ENCODE data around the gene TCFL5.

TCFL5 gene

DNA sequence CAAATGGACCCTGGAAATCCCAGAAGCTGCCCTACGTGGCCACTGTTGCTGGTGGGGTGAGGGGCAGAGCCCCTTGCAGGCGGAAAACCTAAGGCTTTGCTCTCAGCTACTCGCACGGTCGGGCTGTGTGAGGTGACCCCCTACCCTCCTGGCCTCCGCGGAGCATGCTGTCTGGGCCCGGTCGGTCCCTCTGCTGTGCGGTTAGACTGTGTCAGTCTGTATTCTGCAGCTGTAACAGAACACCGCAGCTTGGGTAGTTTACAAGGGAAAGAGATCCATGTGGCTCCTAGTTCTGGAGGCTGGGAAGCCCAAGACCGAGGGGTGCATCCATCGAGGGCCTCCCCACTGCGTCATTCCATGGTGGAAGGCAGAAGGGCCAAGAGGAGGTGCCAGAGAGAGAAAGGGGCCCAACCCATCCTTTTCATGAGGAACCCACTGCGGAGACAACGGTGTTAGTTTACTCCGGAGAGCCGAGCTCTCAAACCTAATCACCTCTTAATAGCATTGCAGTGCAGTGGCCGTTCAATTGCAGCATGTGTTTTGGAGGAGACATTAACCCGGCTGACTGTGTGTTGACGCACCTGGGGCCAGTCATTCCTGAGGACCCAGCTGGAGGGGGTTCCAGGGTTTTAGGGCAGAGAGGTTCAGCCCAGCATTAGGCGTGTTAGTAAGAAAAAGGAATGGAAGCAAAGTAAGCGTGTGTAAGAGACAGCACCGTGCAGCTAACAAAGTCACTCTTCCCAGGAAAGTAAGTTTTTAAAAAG, 26.5 kb downstream of the TCFL5 start:
- no peak for DNase-seq (ENCODE audit: low read depth in 2 of 2)

DNA sequence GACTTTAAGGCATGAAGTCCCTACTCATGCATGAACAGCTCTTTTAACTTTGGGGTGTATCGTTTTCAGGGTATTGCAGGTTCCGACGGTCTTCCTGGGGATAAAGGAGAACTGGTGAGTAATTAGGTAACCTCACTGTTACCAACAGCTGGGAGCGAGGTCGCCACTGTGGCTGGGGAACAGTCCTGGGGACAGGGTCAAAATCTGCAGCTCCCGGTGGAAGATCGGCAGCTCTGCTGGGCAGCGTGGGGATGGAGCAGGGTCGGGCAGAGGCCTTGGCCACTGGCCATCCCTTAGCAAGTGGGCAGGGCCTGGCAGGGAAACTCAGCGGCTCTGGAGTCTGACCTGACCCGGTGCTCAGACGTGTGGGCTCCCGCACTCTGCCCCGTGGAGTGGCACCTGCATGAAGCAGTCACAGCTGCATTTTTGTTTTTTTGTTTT, 28.7 kb downstream of the TCFL5 start:
- DNase-seq (ENCODE audit: low read depth in 2 of 2) = no peak

- DNase-seq (ENCODE audit: low read depth in 2 of 2) = peak in 1 of 2 experiments; percentile 30
Measured at GRCh38 chr20:62832212-62832922, 29.3 kb downstream of the TCFL5 start.

DNA sequence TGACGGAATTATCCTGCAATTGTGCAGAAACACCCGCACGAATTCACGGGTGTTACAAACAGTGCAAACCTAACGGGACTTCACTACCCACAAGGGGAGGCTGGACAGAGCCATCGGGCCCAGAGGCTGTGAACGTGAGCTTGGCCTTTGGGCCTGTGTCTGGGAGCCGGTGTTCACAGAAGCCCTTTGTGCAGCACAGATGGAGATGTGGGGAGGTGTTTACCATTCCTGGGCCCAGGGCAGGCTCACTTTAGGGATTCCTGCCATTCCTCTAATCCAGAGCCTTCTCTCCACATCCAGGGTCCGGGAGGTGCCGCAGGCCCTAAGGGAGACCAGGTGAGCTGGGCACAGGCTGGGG, 29.8 kb downstream of the TCFL5 start:
- no peak for DNase-seq (ENCODE audit: low read depth in 2 of 2)

DNA sequence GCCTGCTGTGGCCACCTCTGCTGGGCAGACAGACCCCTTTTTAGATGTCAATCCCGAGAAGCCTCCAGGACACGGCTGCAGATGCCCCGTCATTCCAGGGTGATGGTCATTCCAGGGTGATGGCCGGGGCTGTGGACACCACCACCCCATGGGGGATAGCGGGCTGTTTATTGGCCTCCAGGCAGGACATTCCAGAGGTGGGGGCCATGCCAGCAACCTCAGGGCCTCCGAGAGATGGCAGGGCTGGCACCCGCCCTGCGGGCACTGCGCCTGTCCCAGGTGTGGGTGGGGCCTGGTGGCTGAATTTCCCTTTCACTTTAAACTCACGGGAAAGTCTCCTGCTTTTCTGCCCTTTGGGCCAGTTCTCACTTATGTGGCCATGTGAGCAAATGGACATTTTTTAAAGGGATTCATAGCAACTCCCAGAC, 30.2 kb downstream of the TCFL5 start:
- no peak for DNase-seq (ENCODE audit: low read depth in 2 of 2)

DNA sequence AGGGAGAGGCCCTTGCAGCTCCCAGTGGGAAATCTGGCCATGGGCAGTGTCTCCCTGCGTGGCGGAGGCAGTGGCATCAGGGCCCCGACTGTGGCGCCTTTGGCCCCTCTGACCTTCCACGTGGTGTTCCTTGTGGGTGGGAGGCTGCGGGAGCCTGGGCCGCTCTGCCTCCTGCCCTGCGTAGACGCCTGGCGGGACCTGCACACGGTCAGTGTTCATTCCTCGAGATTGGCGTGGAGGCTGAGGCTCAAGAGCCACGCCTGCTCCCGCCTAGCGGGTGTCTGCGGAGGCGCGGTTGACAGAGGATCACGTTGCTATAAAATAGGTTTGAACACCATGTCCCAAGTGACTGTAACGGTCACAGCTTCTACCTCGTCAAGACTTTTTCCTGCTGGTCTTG, 30.8 kb downstream of the TCFL5 start:
- DNase-seq (ENCODE audit: low read depth in 2 of 2) = no peak

DNA sequence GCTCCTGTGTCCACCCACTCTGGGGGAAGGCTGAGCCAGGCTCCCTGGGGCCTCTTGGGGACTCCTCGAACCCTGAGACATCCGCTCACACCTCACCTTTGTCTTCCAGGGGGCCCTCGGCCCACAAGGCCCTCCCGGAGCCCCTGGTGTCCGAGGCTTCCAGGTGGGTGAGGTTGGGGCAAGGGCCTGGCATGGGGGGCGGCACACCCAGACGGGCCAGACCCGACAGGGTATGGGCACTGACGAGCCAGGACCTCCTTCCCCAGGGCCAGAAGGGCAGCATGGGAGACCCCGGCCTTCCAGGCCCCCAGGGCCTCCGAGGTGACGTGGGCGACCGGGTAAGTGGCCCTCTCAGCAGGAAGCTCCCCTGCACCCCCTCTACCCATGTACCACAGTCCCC, 31.4 kb downstream of the TCFL5 start:
- DNase-seq (ENCODE audit: low read depth in 2 of 2) = no peak

DNA sequence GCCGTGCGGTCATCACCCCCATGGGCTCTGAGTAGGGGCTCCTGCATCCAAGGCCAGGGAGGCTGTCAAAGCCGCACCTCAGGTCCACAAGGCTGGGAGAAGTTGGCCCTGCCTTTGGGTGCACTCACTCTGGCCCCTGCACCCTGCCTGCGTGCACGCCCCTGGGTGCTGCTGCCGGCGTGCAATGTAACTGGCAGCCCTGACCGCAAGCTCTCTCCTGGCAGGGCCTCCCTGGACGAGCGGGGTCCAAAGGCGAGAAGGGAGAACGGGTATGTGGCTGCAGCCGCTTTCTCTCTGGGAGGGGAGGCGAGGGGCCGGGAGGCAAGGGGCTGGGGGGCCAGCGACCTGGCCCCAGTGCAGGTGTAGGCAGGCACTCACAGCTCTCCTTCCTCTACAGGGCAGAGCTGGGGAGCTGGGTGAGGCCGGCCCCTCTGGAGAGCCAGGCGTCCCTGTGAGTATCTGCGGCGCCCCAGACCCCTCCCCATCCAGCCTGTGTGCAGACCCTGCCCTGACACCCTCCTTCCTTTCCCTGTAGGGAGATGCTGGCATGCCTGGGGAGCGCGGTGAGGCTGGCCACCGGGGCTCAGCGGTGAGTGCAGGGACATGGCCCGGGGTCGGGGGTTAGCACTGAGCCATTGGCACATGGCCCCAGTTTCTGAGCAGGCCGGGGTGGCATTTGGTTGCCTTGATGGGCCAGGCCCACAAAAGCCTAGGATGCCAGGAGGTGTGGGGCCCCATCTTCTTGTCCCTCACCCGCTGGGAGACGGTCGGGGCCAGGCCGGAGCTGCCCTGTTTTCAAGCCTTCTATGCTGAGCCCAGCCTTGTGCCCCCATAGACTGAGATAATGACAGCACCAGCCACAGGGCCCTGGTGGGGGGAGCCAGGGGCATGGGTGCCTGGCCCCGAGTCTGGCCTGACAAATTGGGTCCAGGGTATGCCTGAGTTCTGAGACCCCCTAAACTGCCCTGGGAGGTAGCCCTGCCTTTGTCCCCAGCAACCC, 32.1 kb downstream of the TCFL5 start:
- DNase-seq (ENCODE audit: low read depth in 2 of 2) = no peak

- DNase-seq (ENCODE audit: low read depth in 2 of 2) = no peak
Measured at GRCh38 chr20:62828511-62829230, 33.0 kb downstream of the TCFL5 start.

DNA sequence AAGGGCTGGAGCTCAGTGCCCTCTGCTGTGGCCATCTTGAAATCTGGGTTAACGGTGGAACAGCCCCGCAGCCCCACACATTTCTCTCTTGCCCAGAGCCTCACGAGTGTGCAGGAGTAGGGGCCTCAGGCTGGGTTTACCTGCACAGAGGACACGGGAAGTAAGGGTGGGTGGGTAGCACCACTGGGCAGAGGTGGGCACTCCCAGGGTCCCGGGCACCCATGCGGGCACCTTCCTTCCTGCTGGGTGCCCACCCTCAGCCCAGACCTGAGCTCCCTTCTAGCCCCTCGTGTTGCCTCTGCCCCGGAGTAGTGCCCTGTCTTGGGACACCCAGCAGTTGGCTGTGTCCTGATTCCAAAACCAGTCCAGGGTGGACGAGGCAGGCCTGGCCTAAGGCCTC, 33.6 kb downstream of the TCFL5 start:
- DNase-seq (ENCODE audit: low read depth in 2 of 2) = no peak

DNA sequence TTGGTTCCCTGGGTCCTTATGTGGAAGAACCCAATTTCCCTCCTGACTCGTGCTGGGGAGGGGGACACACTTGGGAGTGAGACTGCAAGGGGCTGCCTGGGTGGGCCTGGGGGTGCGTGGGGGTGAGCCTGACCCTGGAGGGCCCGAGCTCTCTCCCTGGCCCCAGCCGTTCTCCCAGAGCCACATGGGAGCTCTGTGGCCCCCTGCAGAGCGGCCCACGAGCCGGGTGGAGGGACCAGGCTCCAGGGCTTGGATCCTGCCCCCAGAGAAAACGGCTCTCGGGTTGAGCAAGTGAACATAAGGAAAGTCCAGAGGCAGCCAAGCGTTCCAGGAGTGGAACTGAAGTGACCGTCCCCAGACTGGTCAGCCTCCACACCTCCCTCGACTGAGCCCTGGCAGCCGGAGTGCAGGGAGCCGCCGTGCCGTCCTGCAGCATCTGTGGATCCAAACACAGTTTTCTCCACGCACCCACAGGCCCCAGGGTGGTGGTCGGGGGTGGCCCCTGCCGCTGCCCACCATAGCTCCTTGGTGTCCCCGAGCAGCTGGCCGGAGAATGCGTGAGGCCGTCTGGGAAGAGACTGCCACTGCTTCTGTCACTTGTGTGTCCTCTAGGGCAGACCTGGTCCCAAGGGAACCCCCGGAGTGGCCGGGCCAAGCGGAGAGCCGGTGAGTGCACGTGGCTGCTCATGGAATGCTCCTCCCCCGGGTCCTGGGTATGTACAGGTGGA, 34.1 kb downstream of the TCFL5 start:
- no peak for DNase-seq (ENCODE audit: low read depth in 2 of 2)

GRCh38 chr20:62826646-62827310, 34.8 kb downstream of the TCFL5 start:
- DNase-seq (ENCODE audit: low read depth in 2 of 2) = no peak

- DNase-seq (ENCODE audit: low read depth in 2 of 2) = no peak
Measured at GRCh38 chr20:62825986-62826645, 35.5 kb downstream of the TCFL5 start.

- no peak for DNase-seq (ENCODE audit: low read depth in 2 of 2)
Measured at GRCh38 chr20:62825333-62825985, 36.2 kb downstream of the TCFL5 start.

- DNase-seq (ENCODE audit: low read depth in 2 of 2) = peak; percentile 24 to 30
Measured at GRCh38 chr20:62824476-62825332, 36.9 kb downstream of the TCFL5 start.

- DNase-seq (ENCODE audit: low read depth in 2 of 2) = no peak
Measured at GRCh38 chr20:62823688-62824475, 37.7 kb downstream of the TCFL5 start.
